ENCODE measurements around the gene ZNF716. TPM values are rescaled to one million over a fixed set of nuclear protein-coding genes. Genes with fewer than 3 reads are reported as not detected.
A peak's percentile ranks its signal among the peaks of the same experiment; 100 is the strongest.

Gene ZNF716
- total and polyA plus RNA-seq, 8 donors, result not detected

- H3K4me3 ChIP-seq, result no peak overlapping the region
- ATAC-seq, result no peak
- WGBS, 2 donors, result 55 to 58% methylated on average over 29 of the region's 29 CpGs
- H3K9me3 ChIP-seq, result no peaks in the 10 kb centered on the region
- no peak overlapping the region for H3K27ac ChIP-seq
- DNase-seq, result peak in 1 of 6 donors; percentile 74
- H3K36me3 ChIP-seq, result no peaks in the 10 kb centered on the region
- no peak for FAIRE-seq
- H3K4me1 ChIP-seq, result no peaks in the 10 kb centered on the region
- intact Hi-C loops (cut with DNase I), result no loop called here
- TF ChIP-seq CTCF (IDR thresholded peaks at IDR 0.05), result no peak
- no peaks in the 10 kb centered on the region for H3K27me3 ChIP-seq
Observed at GRCh38 chr7:57425969-57426628, 23.9 kb upstream of the ZNF716 start.

GRCh38 chr7:57426629-57427003 is 23.4 kb upstream of the ZNF716 start:
- no peaks in the 10 kb centered on the region for H3K9me3 ChIP-seq
- H3K4me3 ChIP-seq, result no peak overlapping the region
- TF ChIP-seq CTCF (IDR thresholded peaks at IDR 0.05), result no peak
- FAIRE-seq (no peak), ATAC-seq (no peak), DNase-seq (peak in 1 of 6 donors; percentile 63)
- H3K27ac ChIP-seq, result no peak overlapping the region
- no peaks in the 10 kb centered on the region for H3K36me3 ChIP-seq
- intact Hi-C loops (cut with DNase I), result no loop called here
- 84% methylated on average over 9 to 11 of the region's 11 CpGs for WGBS, 2 donors
- no peaks in the 10 kb centered on the region for H3K27me3 ChIP-seq
- no peaks in the 10 kb centered on the region for H3K4me1 ChIP-seq

DNA sequence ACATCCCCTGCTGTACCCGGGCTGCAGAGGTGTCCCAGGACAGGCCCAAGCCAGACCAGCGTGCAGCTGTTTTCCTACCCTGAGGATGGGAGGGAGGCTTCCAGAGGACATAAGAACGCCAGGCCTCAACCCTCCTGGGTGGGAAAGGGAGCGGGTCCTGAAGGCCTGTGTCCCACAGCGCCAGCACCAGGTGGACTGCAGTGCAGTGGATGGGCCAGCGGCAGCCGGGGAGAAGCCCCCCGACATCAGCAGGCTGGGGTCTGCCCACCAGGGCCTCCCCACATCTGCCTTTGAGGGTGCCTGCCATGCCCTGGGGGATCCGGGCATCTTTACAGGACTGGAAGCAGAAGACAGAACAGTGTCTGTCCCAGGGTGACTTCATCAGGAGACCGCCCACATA is 22.8 kb upstream of the ZNF716 start:
- DNase-seq (peak in 1 of 6 donors; percentile 54), ATAC-seq (no peak), FAIRE-seq (no peak)
- Histone ChIP-seq H3K4me1 (no peaks in the 10 kb centered on the region), H3K27ac (no peak overlapping the region), H3K4me3 (no peak overlapping the region), H3K9me3 (no peaks in the 10 kb centered on the region), H3K36me3 (no peaks in the 10 kb centered on the region), H3K27me3 (no peaks in the 10 kb centered on the region)
- no peak for TF ChIP-seq CTCF (IDR thresholded peaks at IDR 0.05)
- intact Hi-C loops (cut with DNase I), result no loop called here
- 80 to 81% methylated on average over 10 of the region's 10 CpGs for WGBS, 2 donors

DNA sequence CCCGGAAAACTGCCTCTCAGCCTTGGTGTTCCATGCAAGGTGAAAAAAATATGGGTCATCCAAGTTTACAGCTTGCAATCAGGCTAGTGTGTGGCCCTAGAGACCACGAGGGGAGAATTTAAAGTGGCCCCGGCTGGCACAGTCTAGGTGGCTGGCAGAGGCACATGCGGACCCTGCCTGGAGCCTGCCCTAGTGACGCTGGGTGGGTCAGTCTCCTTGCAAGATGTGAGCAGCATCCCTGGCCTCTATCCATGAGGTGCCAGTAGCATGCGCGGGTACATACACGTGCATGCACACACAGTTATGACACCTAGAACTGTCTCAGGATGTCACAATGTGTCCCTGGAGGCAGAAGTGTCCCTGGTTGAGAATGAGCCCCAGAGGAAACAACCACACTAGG is 22.4 kb upstream of the ZNF716 start:
- Histone ChIP-seq H3K27ac (no peak overlapping the region), H3K4me3 (no peak overlapping the region), H3K4me1 (no peaks in the 10 kb centered on the region), H3K27me3 (no peaks in the 10 kb centered on the region), H3K9me3 (no peaks in the 10 kb centered on the region), H3K36me3 (no peaks in the 10 kb centered on the region)
- ATAC-seq (no peak), FAIRE-seq (no peak), DNase-seq (no peak)
- TF ChIP-seq CTCF (IDR thresholded peaks at IDR 0.05), result no peak
- WGBS, 2 donors, result 73 to 74% methylated on average over 8 of the region's 8 CpGs
- intact Hi-C loops (cut with DNase I), result no loop called here

DNA sequence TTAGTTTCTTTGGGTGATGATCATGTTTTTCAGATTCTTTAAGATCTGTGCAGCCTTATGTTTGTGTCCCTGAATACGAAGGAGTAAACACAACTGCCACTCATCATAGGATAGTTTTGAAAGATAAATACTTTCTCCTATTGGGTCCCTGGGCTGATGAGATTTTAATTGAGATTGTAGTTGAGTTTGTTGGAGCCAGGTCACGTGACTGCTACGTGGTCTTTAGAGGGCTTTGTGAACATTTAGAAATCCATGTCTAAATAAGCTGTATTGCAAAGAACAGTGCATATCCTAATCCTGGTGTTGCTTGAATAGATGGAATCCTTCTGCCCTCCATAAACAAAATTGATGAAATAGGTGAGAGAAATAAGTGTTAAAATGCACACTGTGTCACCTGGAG is 17.4 kb upstream of the ZNF716 start:
- FAIRE-seq, result no peak
- Histone ChIP-seq H3K9me3 (no peaks in the 10 kb centered on the region), H3K27me3 (no peaks in the 10 kb centered on the region), H3K36me3 (no peaks in the 10 kb centered on the region), H3K4me1 (no peaks in the 10 kb centered on the region), H3K4me3 (no peak overlapping the region), H3K27ac (no peak overlapping the region)
- intact Hi-C loops (cut with DNase I), result no loop called here
- DNase-seq, result no peak
- 30% methylated on average over 3 of the region's 3 CpGs for WGBS, 2 donors
- TF ChIP-seq CTCF (IDR thresholded peaks at IDR 0.05), result no peak
- ATAC-seq, result no peak
